RWPE1 (cell line): ENCODE data around the gene ZNF532.

Experiments
- CTCF ChIA-PET: fragments of 350-600 bp; sonication (Branson Sonifier 250); formaldehyde crosslinking; extraction: SDS; loops from one replicate; lab custom pipeline; 2021; lab: Yijun Ruan, JAX
- POLR2A ChIA-PET: fragments of 400-600 bp; formaldehyde crosslinking; extraction: SDS; loops from one replicate; lab custom pipeline; 2020; ENCODE audit warnings: antibody characterized with exemption; ENCODE audit not compliant: low non-redundant PET; lab: Yijun Ruan, JAX
- DNase-seq: peaks from one replicate; pipeline ENCODE4 v3.0.0; 2012; ENCODE audit warnings: low spot score
- H3K27ac ChIP-seq: fragments of 450-650 bp; 2 replicates; pipeline ENCODE4 v1.5.1; 2017
- CTCF ChIP-seq: fragments of 450-650 bp; conservative IDR thresholded peaks from 2 replicates; pipeline ENCODE4 v1.5.1; 2017; ENCODE audit warnings: low read depth, mild to moderate bottlenecking

The ZNF532 gene

GRCh38 chr18:58998401-58999203 is 133.9 kb downstream of the ZNF532 start:
- no peak for DNase-seq
- POLR2A ChIA-PET, result no interaction called here
- TF ChIP-seq CTCF, result no peak

GRCh38 chr18:59001166-59001565 is 136.5 kb downstream of the ZNF532 start:
- H3K27ac ChIP-seq, result no peak overlapping the region
- DNase-seq, result no peak
- TF ChIP-seq CTCF, result no peak
- POLR2A ChIA-PET, result no interaction called here
- CTCF ChIA-PET, result no interaction called here

More at GRCh38 chr18:58998401-58999203, 133.9 kb downstream of the ZNF532 start:
- CTCF ChIA-PET, result no interaction called here
- H3K27ac ChIP-seq, result peak overlapping the region; percentile 61; the same call in 1 of the 2 replicates

GRCh38 chr18:59001721-59002120 is 137.0 kb downstream of the ZNF532 start:
- DNase-seq, result no peak
- no peak for TF ChIP-seq CTCF
- CTCF ChIA-PET, result no interaction called here
- POLR2A ChIA-PET, result no interaction called here
- H3K27ac ChIP-seq, result no peak overlapping the region

GRCh38 chr18:59002974-59003594 is 138.4 kb downstream of the ZNF532 start:
- no peak overlapping the region for H3K27ac ChIP-seq
- POLR2A ChIA-PET, result no interaction called here
- CTCF ChIA-PET, result no interaction called here
- no peak for TF ChIP-seq CTCF
- no peak for DNase-seq

- H3K27ac ChIP-seq, result peak overlapping the region; percentile 55; the same call in 1 of the 2 replicates
- TF ChIP-seq CTCF, result no peak
- ChIA-PET CTCF (no interaction called here), POLR2A (no interaction called here)
- no peak for DNase-seq
Measured at GRCh38 chr18:59005262-59005661, 140.6 kb downstream of the ZNF532 start.

GRCh38 chr18:59006461-59007067 is 141.9 kb downstream of the ZNF532 start:
- peak overlapping the region; percentile 18; the same call in 1 of the 2 replicates for H3K27ac ChIP-seq
- no peak for TF ChIP-seq CTCF
- DNase-seq, result no peak
- ChIA-PET CTCF (no interaction called here), POLR2A (no interaction called here)
